Measurements from ENCODE around the gene MAN1A2. TPM values are rescaled to one million over a fixed set of nuclear protein-coding genes. Genes with fewer than 3 reads are reported as not detected.

Gene MAN1A2
- total and polyA plus RNA-seq, 9 of the 15 experiments (the other 6 are each of a cell fraction or from before 2014, with no cell fraction given): 4.2 to 38.4 (median 18.7) TPM

- 0 out of 2 replicates have a peak, but pooled peaks have one; percentile 10 for TF ChIP-seq TAL1 (IDR thresholded peaks at IDR 0.05)
- no peak for TF ChIP-seq E2F4 (CRISPR knock-in tag; IDR thresholded peaks at IDR 0.05; ENCODE audit: low read depth)
- TF ChIP-seq PRDM10 (IDR thresholded peaks at IDR 0.05; ENCODE audit: partially characterized antibody): peak; percentile 95
- TF ChIP-seq KDM4B (IDR thresholded peaks at IDR 0.05; ENCODE audit: borderline replicate concordance in 2 of 2, low read depth in 1 of 2): no peak
- peak in 1 of 2 experiments; percentile 82; a peak in 1 of 4 replicates for TF ChIP-seq SIN3A (IDR thresholded peaks at IDR 0.05; ENCODE audit: borderline replicate concordance in 2 of 2, control insufficient read depth in 1 of 2, low read depth in 2 of 2, low read length in 2 of 2)
- TF ChIP-seq ZNF316 (IDR thresholded peaks at IDR 0.05): peak; percentile 98
- TF ChIP-seq HDAC2 (IDR thresholded peaks at IDR 0.05): peak; percentile 64
- no peak for TF ChIP-seq U2AF2 (optimal IDR thresholded peaks at IDR 0.05; ENCODE audit: low read depth, low read length)
- TF ChIP-seq EGR1 (conservative IDR thresholded peaks at IDR 0.05): peak; percentile 59; the same call in 1 of the 2 replicates
- no peak for TF ChIP-seq FIP1L1 (IDR thresholded peaks at IDR 0.05; ENCODE audit: low read depth, low read length, poor library complexity, severe bottlenecking)
- no peak for TF ChIP-seq SMARCB1 (IDR thresholded peaks at IDR 0.05; ENCODE audit: insufficient read length, low read depth)
- TF ChIP-seq DDX20 (tag; IDR thresholded peaks at IDR 0.05; ENCODE audit: low read depth): no peak
- TF ChIP-seq MIER1 (IDR thresholded peaks at IDR 0.05; ENCODE audit: low read depth): no peak
- no peak for TF ChIP-seq FOXK1 (CRISPR knock-in tag; IDR thresholded peaks at IDR 0.05; ENCODE audit: borderline replicate concordance)
- 0 out of 2 replicates have a peak, but pooled peaks have one; percentile 21 for TF ChIP-seq LCOR (CRISPR knock-in tag; IDR thresholded peaks at IDR 0.05)
- no peak for TF ChIP-seq KAT7 (CRISPR knock-in tag; IDR thresholded peaks at IDR 0.05; ENCODE audit: borderline replicate concordance)
- no peak for TF ChIP-seq ELF1 (tag; IDR thresholded peaks at IDR 0.05)
- no peak for TF ChIP-seq ETV6 (IDR thresholded peaks at IDR 0.05; ENCODE audit: borderline replicate concordance in 1 of 2, low read depth in 2 of 2, low read length in 1 of 2)
- TF ChIP-seq ETV6 (CRISPR knock-in tag; IDR thresholded peaks at IDR 0.05; ENCODE audit: borderline replicate concordance): no peak
- TF ChIP-seq MAFG (tag; conservative IDR thresholded peaks at IDR 0.05): peak; percentile 93
- no peak for TF ChIP-seq SMAD2 (IDR thresholded peaks at IDR 0.05; ENCODE audit: low read depth, low read length)
- TF ChIP-seq NCOA2 (IDR thresholded peaks at IDR 0.05; ENCODE audit: partially characterized antibody in 2 of 2): no peak
Observed at GRCh38 chr1:117368116-117369108, 1.2 kb downstream of the MAN1A2 start (continued).

Data from K562 (cell line).